Ishikawa (cell line): ENCODE results near the gene SESN1.

Experiments used
- CREB1 ChIP-seq: IDR thresholded peaks from 2 replicates; pipeline ENCODE4 v1.6.1; 2012; ENCODE audit warnings: low read depth
- EGR1 ChIP-seq: IDR thresholded peaks from 2 replicates; pipeline ENCODE4 v1.6.1; 2012
- MAX ChIP-seq: IDR thresholded peaks from 2 replicates; pipeline ENCODE4 v1.6.1; 2012
- REST ChIP-seq: IDR thresholded peaks from 2 replicates; pipeline ENCODE4 v1.6.1; 2012; ENCODE audit warnings: low read depth, mild to moderate bottlenecking
- TCF12 ChIP-seq: IDR thresholded peaks from 2 replicates; pipeline ENCODE4 v1.6.1; 2012; ENCODE audit warnings: low read depth
- YY1 ChIP-seq: IDR thresholded peaks from 2 replicates; pipeline ENCODE4 v1.6.1; 2012; ENCODE audit warnings: low read depth
- ZBTB7A ChIP-seq: IDR thresholded peaks from 2 replicates; pipeline ENCODE4 v1.6.1; 2012; ENCODE audit warnings: low read depth

GRCh38 chr6:109130065-109130464 lies 35.4 kb upstream of the SESN1 start:
- no peak for TF ChIP-seq MAX
- TF ChIP-seq YY1 = no peak
- TF ChIP-seq EGR1 = no peak
- no peak for TF ChIP-seq TCF12
- TF ChIP-seq REST = no peak
- TF ChIP-seq CREB1 = no peak
- TF ChIP-seq ZBTB7A = no peak
